Cardiac muscle cell (in vitro differentiated cells and primary cell): ENCODE measurements around the gene PER1. TPM values are rescaled to one million over a fixed set of nuclear protein-coding genes. Genes with fewer than 3 reads are reported as not detected.

Experiments used
- DNase-seq, 2 donors: peaks; one replicate each; pipeline versions ENCODE4 v3.0.0 to v3.0.0-alpha.2; 2010 to 2017; ENCODE audit warnings: low read depth in 1 of 2, low spot score in 1 of 2
- H3K27ac ChIP-seq: fragments of 200-600 bp; sonication (generic); 2 replicates; pipeline ENCODE4 v1.5.1; 2016
- H3K27me3 ChIP-seq: fragments of 200-600 bp; sonication (generic); 2 replicates; pipeline ENCODE4 v1.6.0; 2016; ENCODE audit warnings: control low read depth
- H3K36me3 ChIP-seq: fragments of 200-600 bp; sonication (generic); 2 replicates; pipeline ENCODE4 v1.5.1; 2016; ENCODE audit warnings: control low read depth
- H3K4me1 ChIP-seq: fragments of 200-600 bp; sonication (generic); 2 replicates; pipeline ENCODE4 v1.8.1; 2017; ENCODE audit warnings: low read depth, mild to moderate bottlenecking, mixed run types
- H3K4me3 ChIP-seq: fragments of 200-600 bp; sonication (generic); 2 replicates; pipeline ENCODE4 v1.5.1; 2016; ENCODE audit warnings: mild to moderate bottlenecking
- H3K9me3 ChIP-seq: fragments of 200-600 bp; sonication (generic); 2 replicates; pipeline ENCODE4 v1.5.1; 2017; ENCODE audit warnings: low read depth, mild to moderate bottlenecking, control low read depth
- CTCF ChIP-seq: IDR thresholded peaks from 2 replicates; pipeline ENCODE4 v1.5.1; 2012; ENCODE audit warnings: low read depth, mild to moderate bottlenecking, low read length
- polyA plus RNA-seq: library from polyadenylated mRNA; unstranded; fragments of >200 nt; fragmentation: Nextera tagmentation; extraction: Ambion mirVana; gene quantifications from 2 replicates; pipeline ENCODE4 v1.2.1, GENCODE V29; 2016
- total RNA-seq: library from RNA; depleted of rRNA; stranded (reverse); fragments of >200 nt; gene quantifications from 2 replicates; pipeline ENCODE4 v1.2.3, GENCODE V29; 2016

PER1 gene
- total and polyA plus RNA-seq, 2 experiments from 2014 or later, result 28.2 to 51.9 TPM

- H3K4me1 ChIP-seq, result no peaks in the 10 kb centered on the region
- DNase-seq, result peak; percentile 84 to 90
- H3K36me3 ChIP-seq, result no peaks in the 10 kb centered on the region
- H3K27me3 ChIP-seq, result peaks cover 65% of the 10 kb centered on the region
- peak overlapping the region; percentile 64 for H3K4me3 ChIP-seq
- TF ChIP-seq CTCF, result peak; percentile 89
- no peaks in the 10 kb centered on the region for H3K9me3 ChIP-seq
- H3K27ac ChIP-seq, result peak overlapping the region; percentile 58
Measured at GRCh38 chr17:8118769-8119580, 33.2 kb downstream of the PER1 start.

DNA sequence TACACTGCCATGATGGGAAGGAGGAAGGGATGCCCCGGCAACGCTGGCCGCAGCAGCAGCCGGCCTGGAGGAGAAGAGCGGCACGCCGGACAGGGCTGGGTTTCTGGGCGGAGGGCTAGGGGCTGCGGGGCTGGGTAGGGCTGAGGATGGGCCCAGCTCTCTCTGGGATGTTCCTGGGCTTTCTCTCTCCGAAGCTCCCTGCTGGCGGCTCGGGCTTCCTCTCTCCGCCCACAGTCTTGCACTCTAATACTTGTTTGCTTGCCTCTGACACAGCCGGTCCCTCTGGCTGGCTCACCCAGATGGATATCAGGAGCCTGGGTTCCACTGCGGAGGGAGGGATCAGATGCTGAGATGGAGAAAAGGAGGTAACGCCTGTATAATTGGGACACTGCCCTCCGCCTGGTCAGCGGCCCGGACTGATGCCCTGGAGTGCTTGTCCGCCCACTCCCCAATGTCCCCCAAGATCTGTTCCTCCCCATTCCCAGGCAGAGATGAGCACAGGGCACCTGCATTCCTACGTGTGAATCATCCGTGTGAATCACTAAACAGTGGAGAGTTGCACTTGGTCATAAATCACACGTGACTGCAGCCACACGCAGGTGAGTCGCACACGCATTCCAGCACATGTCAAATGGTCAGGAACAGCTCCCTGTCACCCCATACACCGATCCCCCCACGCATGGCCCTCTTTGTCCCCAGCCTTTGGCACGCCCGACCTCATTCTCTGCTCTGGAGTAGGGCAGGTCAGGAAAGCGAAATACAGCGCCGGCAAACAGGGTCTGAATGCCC is 34.0 kb downstream of the PER1 start, which contains the start of gene ALOXE3:
Gene ALOXE3, minus strand, starts transcription at position 535 of the 789 bp plus-strand sequence. Its CDS starts 524 bp downstream, at position 11.
- no peak for TF ChIP-seq CTCF
- peak within 1 kb of the TSS; percentile 64 for H3K4me3 ChIP-seq
- H3K36me3 ChIP-seq, result no peaks in the 10 kb centered on the region
- H3K4me1 ChIP-seq, result no peaks in the 10 kb centered on the region
- peaks cover 65% of the 10 kb centered on the region for H3K27me3 ChIP-seq
- peak in 1 of 2 donors; percentile 47 for DNase-seq
- no peaks in the 10 kb centered on the region for H3K9me3 ChIP-seq
- H3K27ac ChIP-seq, result peak within 1 kb of the TSS; percentile 58

DNA sequence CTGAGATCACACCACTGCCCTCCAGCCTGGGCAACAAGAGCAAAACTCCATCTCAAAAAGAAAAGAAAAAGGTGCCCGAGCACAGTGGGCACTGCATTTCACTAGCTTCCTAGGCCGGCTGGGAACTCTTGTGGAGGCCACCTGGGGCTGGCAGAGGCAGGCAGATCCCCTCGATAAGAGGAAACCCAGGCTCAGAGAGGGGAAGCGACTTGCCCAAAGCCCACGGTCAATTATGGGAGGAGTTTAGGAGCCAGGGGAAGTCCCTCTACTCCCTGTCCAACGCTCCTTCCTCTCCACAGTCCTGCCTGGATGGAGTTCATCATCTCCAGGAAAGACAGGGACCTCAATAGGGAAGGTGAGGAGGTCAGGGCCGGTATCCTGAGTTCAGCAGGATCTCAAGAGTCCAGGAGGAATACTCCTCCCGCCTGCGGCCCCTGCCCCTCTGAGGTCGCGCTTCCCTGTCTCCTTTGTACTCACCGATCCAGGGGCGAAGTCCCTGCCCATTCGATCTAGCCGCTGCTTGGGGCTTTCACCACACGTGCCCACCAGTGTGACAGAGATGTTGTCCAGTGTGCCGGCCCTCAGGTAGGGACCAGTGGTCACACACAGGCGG is 34.7 kb downstream of the PER1 start:
- TF ChIP-seq CTCF, result no peak

DNA sequence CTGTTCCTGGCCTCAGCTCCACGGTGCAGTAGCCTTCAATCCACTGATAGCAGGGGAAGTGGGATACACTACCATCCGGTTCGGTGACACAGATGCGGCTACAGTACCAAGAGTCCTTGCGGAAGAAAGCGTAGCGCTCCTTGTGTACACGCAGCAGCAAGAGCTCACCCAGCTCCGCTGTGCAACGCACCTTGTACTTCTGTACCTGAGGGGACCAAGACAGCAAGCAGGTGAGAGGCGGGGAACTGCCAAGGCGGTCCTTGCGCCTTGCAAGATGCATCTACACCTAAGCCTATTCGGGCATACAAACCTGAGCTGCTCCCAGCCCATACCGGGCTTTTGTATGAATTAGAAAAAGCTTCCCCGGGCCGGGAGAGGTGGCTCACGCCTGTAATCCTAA is 35.4 kb downstream of the PER1 start:
- Histone ChIP-seq H3K36me3 (no peaks in the 10 kb centered on the region), H3K4me1 (no peaks in the 10 kb centered on the region), H3K9me3 (no peaks in the 10 kb centered on the region), H3K27ac (no peak overlapping the region), H3K4me3 (no peak overlapping the region), H3K27me3 (peaks cover 67% of the 10 kb centered on the region)
- DNase-seq, result no peak
- no peak for TF ChIP-seq CTCF

More for the DNA sequence above, 34.7 kb downstream of the PER1 start:
- Histone ChIP-seq H3K27me3 (peaks cover 65% of the 10 kb centered on the region), H3K36me3 (no peaks in the 10 kb centered on the region), H3K9me3 (no peaks in the 10 kb centered on the region), H3K4me1 (no peaks in the 10 kb centered on the region), H3K4me3 (peak overlapping the region; percentile 64), H3K27ac (no peak overlapping the region)
- no peak for DNase-seq

- H3K27me3 ChIP-seq, result peaks cover 77% of the 10 kb centered on the region
- no peak for DNase-seq
- H3K4me1 ChIP-seq, result peaks cover 6% of the 10 kb centered on the region
- TF ChIP-seq CTCF, result no peak
- H3K36me3 ChIP-seq, result no peaks in the 10 kb centered on the region
- no peak overlapping the region for H3K27ac ChIP-seq
- H3K9me3 ChIP-seq, result no peaks in the 10 kb centered on the region
- no peak overlapping the region for H3K4me3 ChIP-seq
Measured at GRCh38 chr17:8110907-8111306, 41.3 kb downstream of the PER1 start.
